Measurements from ENCODE around the gene NOS3.

GRCh38 chr7:150959739-150960734 lies 30.8 kb upstream of the NOS3 start:
- no peak for TF ChIP-seq POLR2A (IDR thresholded peaks at IDR 0.05)
- TF ChIP-seq, protein P1, sequence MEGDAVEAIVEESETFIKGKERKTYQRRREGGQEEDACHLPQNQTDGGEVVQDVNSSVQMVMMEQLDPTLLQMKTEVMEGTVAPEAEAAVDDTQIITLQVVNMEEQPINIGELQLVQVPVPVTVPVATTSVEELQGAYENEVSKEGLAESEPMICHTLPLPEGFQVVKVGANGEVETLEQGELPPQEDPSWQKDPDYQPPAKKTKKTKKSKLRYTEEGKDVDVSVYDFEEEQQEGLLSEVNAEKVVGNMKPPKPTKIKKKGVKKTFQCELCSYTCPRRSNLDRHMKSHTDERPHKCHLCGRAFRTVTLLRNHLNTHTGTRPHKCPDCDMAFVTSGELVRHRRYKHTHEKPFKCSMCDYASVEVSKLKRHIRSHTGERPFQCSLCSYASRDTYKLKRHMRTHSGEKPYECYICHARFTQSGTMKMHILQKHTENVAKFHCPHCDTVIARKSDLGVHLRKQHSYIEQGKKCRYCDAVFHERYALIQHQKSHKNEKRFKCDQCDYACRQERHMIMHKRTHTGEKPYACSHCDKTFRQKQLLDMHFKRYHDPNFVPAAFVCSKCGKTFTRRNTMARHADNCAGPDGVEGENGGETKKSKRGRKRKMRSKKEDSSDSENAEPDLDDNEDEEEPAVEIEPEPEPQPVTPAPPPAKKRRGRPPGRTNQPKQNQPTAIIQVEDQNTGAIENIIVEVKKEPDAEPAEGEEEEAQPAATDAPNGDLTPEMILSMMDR (IDR thresholded peaks at IDR 0.05): no peak

All from esophagus squamous epithelium (tissue), 4 donors.